H9 (cell line): ENCODE results near the gene EPAS1. TPM values are rescaled to one million over a fixed set of nuclear protein-coding genes. Genes with fewer than 3 reads are reported as not detected.

Source experiments
- DNase-seq: peaks from one replicate; pipeline ENCODE4 v3.0.0-alpha.2; 2017
- H2AFZ ChIP-seq: one replicate; pipeline ENCODE4 v1.6.1; 2013; ENCODE audit warnings: mild to moderate bottlenecking, low read length, control low read depth, moderate library complexity
- H2AK5ac ChIP-seq: 2 replicates; pipeline ENCODE4 v1.6.1; 2013; ENCODE audit warnings: low read length, control low read depth, mixed read lengths; ENCODE audit not compliant: insufficient read length
- H2BK120ac ChIP-seq: one replicate; pipeline ENCODE4 v1.6.1; 2013; ENCODE audit warnings: low read depth, mild to moderate bottlenecking, low read length, control low read depth, inconsistent platforms; ENCODE audit not compliant: poor library complexity, severe bottlenecking
- H2BK12ac ChIP-seq: 2 replicates; pipeline ENCODE4 v1.6.1; 2013; ENCODE audit warnings: low read length, control low read depth, mixed read lengths, low read depth; ENCODE audit not compliant: insufficient read length
- H2BK15ac ChIP-seq: 2 replicates; pipeline ENCODE4 v1.6.1; 2013; ENCODE audit warnings: low read depth, low read length, control low read depth
- H2BK20ac ChIP-seq: one replicate; pipeline ENCODE4 v1.6.1; 2013; ENCODE audit warnings: low read depth, mild to moderate bottlenecking, low read length, control low read depth, inconsistent platforms; ENCODE audit not compliant: poor library complexity, severe bottlenecking
- H2BK5ac ChIP-seq: 2 replicates; pipeline ENCODE4 v1.6.1; 2013; ENCODE audit warnings: low read length, control low read depth, mixed read lengths; ENCODE audit not compliant: insufficient read length
- H3K14ac ChIP-seq: 2 replicates; pipeline ENCODE4 v1.6.1; 2013; ENCODE audit warnings: low read length, control low read depth; ENCODE audit not compliant: insufficient read depth
- H3K18ac ChIP-seq: 2 replicates; pipeline ENCODE4 v1.6.1; 2013; ENCODE audit warnings: low read depth, mild to moderate bottlenecking, mixed read lengths, low read length, control low read depth; ENCODE audit not compliant: insufficient read length
- H3K23ac ChIP-seq: 2 replicates; pipeline ENCODE4 v1.6.1; 2013; ENCODE audit warnings: low read length, control low read depth, mixed read lengths, low read depth; ENCODE audit not compliant: insufficient read length
- H3K23me2 ChIP-seq: 2 replicates; pipeline ENCODE4 v1.6.1; 2013; ENCODE audit warnings: low read depth, mild to moderate bottlenecking, mixed read lengths, low read length, control low read depth; ENCODE audit not compliant: insufficient read length, poor library complexity, severe bottlenecking
- H3K27ac ChIP-seq: 2 replicates; pipeline ENCODE4 v1.5.1; 2013; ENCODE audit warnings: low read length, control low read depth, mixed read lengths, low read depth; ENCODE audit not compliant: insufficient read length
- H3K27me3 ChIP-seq: 2 replicates; pipeline ENCODE4 v1.6.1; 2013; ENCODE audit warnings: low read length, control low read depth, inconsistent platforms; ENCODE audit not compliant: insufficient read depth
- H3K4ac ChIP-seq: 2 replicates; pipeline ENCODE4 v1.6.1; 2013; ENCODE audit warnings: low read depth, mild to moderate bottlenecking, control low read depth, inconsistent platforms, low read length, moderate library complexity
- H3K4me1 ChIP-seq: 2 replicates; pipeline ENCODE4 v1.6.1; 2013; ENCODE audit warnings: low read length, control low read depth, inconsistent platforms; ENCODE audit not compliant: insufficient read depth
- H3K4me2 ChIP-seq: 2 replicates; pipeline ENCODE4 v1.6.1; 2013; ENCODE audit warnings: low read length, control low read depth, mixed read lengths; ENCODE audit not compliant: insufficient read length, insufficient read depth
- H3K56ac ChIP-seq: 2 replicates; pipeline ENCODE4 v1.6.1; 2013; ENCODE audit warnings: low read depth, mild to moderate bottlenecking, mixed read lengths, low read length, control low read depth; ENCODE audit not compliant: insufficient read length
- H3K79me1 ChIP-seq: 2 replicates; pipeline ENCODE4 v1.6.1; 2013; ENCODE audit warnings: low read depth, mild to moderate bottlenecking, moderate library complexity, low read length, control low read depth, inconsistent platforms; ENCODE audit not compliant: insufficient read depth, poor library complexity, severe bottlenecking
- H3K79me2 ChIP-seq: 2 replicates; pipeline ENCODE4 v1.6.1; 2013; ENCODE audit warnings: low read length, control low read depth, inconsistent platforms; ENCODE audit not compliant: insufficient read depth
- H3K9ac ChIP-seq: 2 replicates; pipeline ENCODE4 v1.6.1; 2013; ENCODE audit warnings: low read length, control low read depth, mixed read lengths; ENCODE audit not compliant: insufficient read length; ENCODE audit errors: extremely low read depth
- H3K9me3 ChIP-seq: one replicate; pipeline ENCODE4 v1.6.1; 2013; ENCODE audit warnings: low read depth, low read length, inconsistent platforms; ENCODE audit not compliant: control insufficient read depth
- H3T11ph ChIP-seq: one replicate; pipeline ENCODE4 v1.6.1; 2013; ENCODE audit warnings: mild to moderate bottlenecking, low read length, control low read depth, inconsistent platforms
- H4K20me1 ChIP-seq: one replicate; pipeline ENCODE4 v1.6.1; 2013; ENCODE audit not compliant: control insufficient read depth, insufficient read length, insufficient read depth
- H4K5ac ChIP-seq: 2 replicates; pipeline ENCODE4 v1.6.1; 2013; ENCODE audit warnings: low read depth, mild to moderate bottlenecking, mixed read lengths, low read length, control low read depth; ENCODE audit not compliant: insufficient read length
- H4K8ac ChIP-seq: replicated peaks from 2 replicates; pipeline ENCODE4 v1.6.1; 2013; ENCODE audit warnings: low read length, control low read depth, mixed read lengths, low read depth; ENCODE audit not compliant: insufficient read length
- H4K91ac ChIP-seq: 2 replicates; pipeline ENCODE4 v1.6.1; 2013; ENCODE audit warnings: low read depth, mild to moderate bottlenecking, moderate library complexity, mixed read lengths, low read length, control low read depth; ENCODE audit not compliant: insufficient read length
- H3K27ac Mint-ChIP-seq, 3 experiments: 2 replicates in 2 of 3; 3 replicates in 1 of 3; pipeline ENCODE4 v1.8.0; 2020 to 2021; ENCODE audit warnings: mixed read lengths in 3 of 3, mild to moderate bottlenecking in 1 of 3, moderate library complexity in 1 of 3
- H3K27me3 Mint-ChIP-seq: 2 replicates; pipeline ENCODE4 v1.8.0; 2021; ENCODE audit warnings: low read depth, mild to moderate bottlenecking, moderate library complexity, mixed read lengths
- H3K36me3 Mint-ChIP-seq, 3 experiments: 2 replicates in 2 of 3; 3 replicates in 1 of 3; pipeline ENCODE4 v1.8.0; 2020 to 2021; ENCODE audit warnings: low read depth in 3 of 3, mixed read lengths in 3 of 3; ENCODE audit not compliant: insufficient read depth in 1 of 3
- H3K4me1 Mint-ChIP-seq, 2 experiments: 2 replicates each; pipeline ENCODE4 v1.8.0; 2020; ENCODE audit warnings: mixed read lengths in 2 of 2
- H3K4me3 Mint-ChIP-seq, 2 experiments: 2 replicates in 1 of 2; 3 replicates in 1 of 2; pipeline ENCODE4 v1.8.0; 2020 to 2021; ENCODE audit warnings: mild to moderate bottlenecking in 2 of 2, mixed read lengths in 2 of 2, moderate library complexity in 1 of 2
- H3K9me3 Mint-ChIP-seq, 2 experiments: 2 replicates in 1 of 2; 3 replicates in 1 of 2; pipeline ENCODE4 v1.8.0; 2020; ENCODE audit warnings: mild to moderate bottlenecking in 2 of 2, mixed read lengths in 2 of 2, moderate library complexity in 1 of 2
- CTCF ChIP-seq: fragments of 200-600 bp; sonication (generic); conservative IDR thresholded peaks from 3 replicates; pipeline ENCODE4 v1.8.0; 2021; ENCODE audit warnings: antibody characterized with exemption, mild to moderate bottlenecking
- WGBS: extraction: QIAGEN DNeasy Blood & Tissue Kit; methylation state at CpG from one replicate; pipeline ENCODE4 v1.1.7; 2013; ENCODE audit warnings: missing lambda C conversion rate, low lambda C conversion rate, mixed read lengths; ENCODE audit not compliant: insufficient read length; ENCODE audit errors: extremely low coverage; 5-methylcytosine and 5-hydroxymethylcytosine counted together
- total RNA-seq: library from RNA; stranded (reverse); gene quantifications from 2 replicates; pipeline ENCODE4 v1.2.1, GENCODE V29; 2021

EPAS1 gene
- total RNA-seq, 1 experiment from 2014 or later: 1.1 TPM

DNA sequence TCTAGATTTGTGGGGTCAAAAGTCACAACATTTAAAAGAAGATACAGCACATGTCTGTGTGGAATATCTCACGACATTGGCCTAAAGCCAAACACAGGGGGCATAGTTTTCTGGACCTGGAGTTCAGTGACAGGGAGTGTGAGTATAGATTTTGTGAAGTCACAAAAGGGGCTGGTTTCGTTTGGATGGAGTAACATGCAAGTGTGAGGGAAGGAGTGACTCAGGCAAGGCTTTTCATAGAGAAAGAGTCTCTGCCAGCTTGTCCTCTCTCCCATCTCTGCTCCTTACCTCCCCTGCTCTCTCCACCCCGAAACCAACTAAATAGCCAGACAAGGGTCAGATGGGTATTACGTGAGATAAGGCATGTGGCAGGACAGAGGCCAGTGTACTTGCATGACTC, 3.7 kb upstream of the EPAS1 start:
- H3K4me2 ChIP-seq: no peak overlapping the region
- Mint-ChIP-seq H3K27me3 (peaks cover 59% of the 10 kb centered on the region), H3K4me3 (no peak overlapping the region), H3K4me1 (peaks cover 17 to 21% of the 10 kb centered on the region in 2 experiments), H3K27ac (peak overlapping the region in 1 of 3 experiments; percentile 77; a peak in 1 of 7 replicates), H3K36me3 (no peaks in the 10 kb centered on the region; a peak in 1 of 7 replicates), H3K9me3 (peaks cover 0 to 4% of the 10 kb centered on the region in 2 experiments; a peak in 2 of 5 replicates)
- H4K20me1 ChIP-seq: no peaks in the 10 kb centered on the region
- no peak overlapping the region for H3K18ac ChIP-seq
- no peak overlapping the region for H3K9ac ChIP-seq
- H3K56ac ChIP-seq: no peak overlapping the region
- H2BK5ac ChIP-seq: no peak overlapping the region
- no peak overlapping the region for H3T11ph ChIP-seq
- WGBS: no CpG with 5 or more reads among the region's 4 CpGs
- no peak overlapping the region for H4K91ac ChIP-seq
- no peak overlapping the region for H2BK15ac ChIP-seq
- H3K79me2 ChIP-seq: no peaks in the 10 kb centered on the region
- no peak for DNase-seq
- H3K27me3 ChIP-seq: peaks cover 23% of the 10 kb centered on the region
- H2BK20ac ChIP-seq: no peak overlapping the region
- no peaks in the 10 kb centered on the region for H3K79me1 ChIP-seq
- no peaks in the 10 kb centered on the region for H3K9me3 ChIP-seq
- no peak overlapping the region for H3K14ac ChIP-seq
- H4K8ac ChIP-seq: no peak overlapping the region
- H3K4me1 ChIP-seq: no peaks in the 10 kb centered on the region
- no peak overlapping the region for H2BK12ac ChIP-seq
- H2AFZ ChIP-seq: no peak overlapping the region
- no peak overlapping the region for H2AK5ac ChIP-seq
- no peak overlapping the region for H3K27ac ChIP-seq
- peaks cover 14% of the 10 kb centered on the region for H3K23me2 ChIP-seq
- H4K5ac ChIP-seq: no peak overlapping the region
- no peak for TF ChIP-seq CTCF
- no peak overlapping the region for H3K23ac ChIP-seq
- H2BK120ac ChIP-seq: no peak overlapping the region
- no peak overlapping the region for H3K4ac ChIP-seq
